NCI-H2107 treated with DMSO at 0.1 percent for 48 hours (cell line): ENCODE measurements around the gene SCRN2.

Source experiments
- DNase-seq: peaks from one replicate; lab custom pipeline; 2025; ENCODE audit not compliant: unreplicated experiment; lab: John Stamatoyannopoulos, UW

The SCRN2 gene

GRCh38 chr17:47846716-47847340 is 5.8 kb upstream of the SCRN2 start:
- no peak for DNase-seq

DNA sequence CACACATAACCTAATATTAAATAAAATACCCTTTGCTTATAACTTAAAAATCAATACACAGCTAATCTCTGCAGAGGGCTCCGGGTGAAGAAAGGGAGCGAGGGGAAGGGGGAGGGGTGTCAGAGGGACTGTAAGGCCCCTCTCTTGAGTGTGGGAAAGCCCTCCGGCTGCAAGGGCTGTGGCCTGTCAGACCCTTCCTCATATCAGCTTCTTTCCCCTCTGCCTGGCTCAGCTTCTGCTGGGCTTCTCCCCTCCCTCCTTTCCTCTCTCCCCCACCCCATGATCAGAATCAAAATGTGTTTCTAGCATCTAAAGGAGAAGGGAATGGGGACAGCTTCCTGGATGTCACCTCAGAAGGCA is 4.6 kb upstream of the SCRN2 start:
- DNase-seq, result no peak

DNA sequence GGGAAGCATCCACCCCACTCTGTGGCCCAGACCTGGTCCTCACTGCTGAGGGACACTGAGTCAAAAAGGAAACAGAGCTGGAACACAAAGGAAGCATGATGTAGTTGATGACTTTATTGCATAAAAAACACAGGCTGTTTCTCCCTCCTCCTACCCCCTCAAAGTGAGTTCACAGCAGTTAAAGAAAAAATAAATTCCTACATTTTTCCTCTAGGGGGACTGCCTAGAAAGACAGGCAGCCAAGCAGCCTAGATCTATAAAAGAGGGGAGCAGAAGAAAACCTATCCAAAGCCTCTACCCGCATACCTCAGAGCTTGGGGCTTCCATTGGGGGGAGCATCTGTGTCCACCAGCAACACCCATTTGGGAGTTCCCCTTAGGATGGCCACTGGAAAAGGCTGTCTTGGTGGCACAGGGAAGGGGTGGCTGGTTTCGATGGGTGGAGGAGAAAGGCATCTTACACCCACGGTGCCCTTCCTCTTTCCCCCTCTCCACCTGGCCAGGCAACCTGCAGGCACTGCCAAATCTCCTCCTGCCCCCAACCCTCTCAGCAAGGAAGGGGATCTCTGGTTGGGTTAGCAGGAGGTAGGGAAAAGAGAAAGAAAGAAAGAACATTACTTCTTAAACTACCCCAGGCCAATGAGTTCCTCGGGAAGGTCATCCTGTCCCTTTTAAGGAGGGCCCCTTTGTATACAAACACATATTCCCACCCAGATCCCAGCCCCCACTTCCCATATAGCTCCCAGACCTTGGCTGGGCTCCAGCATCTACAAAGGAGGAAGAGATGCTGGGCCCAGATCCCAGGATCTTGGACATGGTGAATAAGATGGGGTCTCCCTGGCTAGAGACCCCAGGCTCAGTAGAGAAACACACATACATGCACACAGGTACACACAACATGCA is 4.0 kb upstream of the SCRN2 start:
- DNase-seq, result no peak

GRCh38 chr17:47844227-47844626 is 3.2 kb upstream of the SCRN2 start:
- no peak for DNase-seq

DNA sequence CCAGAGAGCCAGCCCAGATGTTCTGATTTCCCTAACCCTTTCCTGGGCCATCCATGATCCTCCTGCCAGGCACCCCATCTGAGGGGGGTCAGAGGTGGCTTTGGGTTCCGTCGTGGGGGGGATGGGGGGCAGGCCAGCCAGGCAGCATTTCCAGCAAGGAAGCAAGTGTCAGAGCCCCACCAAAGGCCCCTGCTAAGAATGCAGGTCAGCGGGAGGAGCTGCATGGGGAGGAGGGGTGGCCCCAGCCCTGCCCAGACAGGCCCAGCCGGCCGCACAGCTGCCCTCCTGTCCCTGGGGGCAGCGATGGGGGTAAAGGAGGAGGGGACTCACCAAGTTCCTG is 2.3 kb upstream of the SCRN2 start:
- no peak for DNase-seq

- DNase-seq, result no peak
These were observed 617 bp upstream of the SCRN2 start for GRCh38 chr17:47841488-47842291.

- DNase-seq, result no peak
These were observed 902 bp downstream of the SCRN2 start for GRCh38 chr17:47840001-47840741.

- DNase-seq, result no peak
These were observed 2.0 kb downstream of the SCRN2 start for GRCh38 chr17:47839071-47839470.

DNA sequence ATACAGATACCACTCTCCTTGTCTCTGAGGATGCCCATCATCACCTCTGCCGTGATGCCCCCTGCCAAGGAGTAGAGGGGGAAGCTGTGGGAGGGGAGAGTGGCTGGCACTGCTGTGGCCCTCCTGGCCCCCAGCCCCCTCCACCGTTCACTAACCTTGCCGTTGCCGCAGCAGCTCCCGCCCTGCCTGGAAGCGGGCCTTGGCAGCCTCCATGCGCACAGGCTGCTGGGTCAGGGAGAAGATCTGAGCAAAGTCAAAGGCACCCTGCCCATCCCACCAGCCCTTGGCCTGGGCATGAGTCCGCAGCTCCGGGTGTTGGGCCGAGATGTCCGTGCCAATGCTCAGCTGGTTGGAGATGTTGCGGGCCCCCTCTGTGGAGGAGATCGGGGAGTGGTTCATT is 2.4 kb downstream of the SCRN2 start:
- DNase-seq, result no peak

- no peak for DNase-seq
These were observed 3.6 kb downstream of the SCRN2 start for GRCh38 chr17:47837401-47838039.

GRCh38 chr17:47836601-47837000 is 4.5 kb downstream of the SCRN2 start:
- no peak for DNase-seq

- DNase-seq, result no peak
These were observed 6.3 kb downstream of the SCRN2 start for GRCh38 chr17:47834756-47835155.

GRCh38 chr17:47831934-47832327 is 9.1 kb downstream of the SCRN2 start:
- no peak for DNase-seq

DNA sequence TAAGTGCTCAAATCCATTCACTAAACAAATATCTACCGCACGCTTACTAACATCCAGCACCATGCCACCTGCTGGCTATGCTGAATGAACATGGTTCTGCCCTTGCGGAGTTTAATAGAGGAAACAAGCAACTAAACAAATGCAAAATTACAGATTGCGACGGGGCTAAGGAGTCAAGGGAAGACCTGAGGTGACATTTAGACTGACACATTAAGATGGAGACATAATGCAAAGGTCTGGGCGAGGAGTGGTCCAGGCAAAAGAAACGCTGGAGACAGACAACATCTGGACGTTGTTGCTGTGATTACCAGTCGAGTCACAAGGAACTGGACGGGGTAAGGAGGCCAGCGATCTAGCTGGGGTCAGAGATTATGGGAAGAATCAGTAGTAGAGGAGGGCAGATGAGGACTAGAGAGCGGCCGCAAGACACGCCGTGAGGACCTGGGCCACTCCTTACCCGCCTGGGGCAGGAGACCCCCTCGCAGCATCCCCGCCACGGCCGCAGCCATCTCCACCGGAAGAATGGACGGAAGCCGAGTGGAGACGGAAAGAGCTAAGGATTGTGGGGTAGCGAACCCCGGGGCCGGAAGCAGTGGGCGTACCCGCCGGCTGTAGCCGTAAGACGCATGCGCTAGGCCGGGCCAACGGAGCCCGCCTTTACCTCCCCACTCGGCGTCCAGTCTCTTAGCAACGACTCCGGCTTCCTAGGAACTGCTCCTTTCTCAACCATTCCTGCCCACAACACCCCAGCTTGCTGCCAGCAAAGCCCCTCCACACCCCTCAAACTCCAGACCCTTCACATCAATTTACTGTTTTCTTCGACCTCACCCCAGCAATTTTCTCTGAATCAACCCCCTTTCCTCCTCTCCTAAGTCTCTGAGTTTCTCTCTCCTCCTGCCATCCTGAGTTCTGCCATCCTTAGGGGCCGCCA is 9.8 kb downstream of the SCRN2 start, which contains the start of the genes LRRC46 and MRPL10:
TSS of gene LRRC46 (plus strand) at position 668 of the 931 bp plus-strand sequence. CDS start 320 bp downstream, outside the sequence.
TSS of gene MRPL10 (minus strand) at position 539 of the 931 bp plus-strand sequence. CDS start at position 509, 30 bp downstream.
- DNase-seq, result peak; percentile 96

- DNase-seq, result no peak
These were observed 10.6 kb downstream of the SCRN2 start for GRCh38 chr17:47830396-47831002.

DNA sequence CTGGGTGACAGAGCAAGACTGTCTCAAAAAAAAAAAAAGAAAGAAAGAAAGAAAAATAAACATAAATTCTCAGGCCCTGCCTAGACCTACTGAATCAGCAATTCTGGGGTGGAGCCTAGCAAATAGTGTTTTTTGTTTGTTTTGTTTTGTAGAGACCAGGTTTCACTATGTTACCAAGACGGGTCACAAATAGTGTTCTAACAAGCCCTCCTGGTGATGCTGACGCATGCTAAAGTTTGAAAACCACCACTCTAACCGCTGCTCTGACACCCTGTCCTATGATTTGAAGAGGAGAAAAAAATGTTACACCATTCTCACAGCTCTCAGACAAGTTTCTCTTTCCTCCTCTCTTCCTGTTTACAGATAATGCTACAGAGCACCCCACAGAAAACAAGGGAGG is 11.2 kb downstream of the SCRN2 start:
- no peak for DNase-seq

- DNase-seq, result no peak
These were observed 17.6 kb downstream of the SCRN2 start for GRCh38 chr17:47823519-47823918.

GRCh38 chr17:47822785-47823184 is 18.3 kb downstream of the SCRN2 start:
- DNase-seq, result no peak
